GM12875 (cell line): ENCODE data around the gene SLAMF1.

Source experiments
- H3K4me3 ChIP-seq: one replicate; pipeline ENCODE4 v1.5.1; 2011; ENCODE audit warnings: low read depth, low read length, control low read depth
- TF ChIP-seq, protein P1 (sequence below): IDR thresholded peaks from 2 replicates; pipeline ENCODE4 v1.5.1; 2011; ENCODE audit warnings: low read depth, mild to moderate bottlenecking, control low read depth, inconsistent platforms, low read length, moderate library complexity, borderline replicate concordance; ENCODE audit not compliant: insufficient read depth

SLAMF1 gene

DNA sequence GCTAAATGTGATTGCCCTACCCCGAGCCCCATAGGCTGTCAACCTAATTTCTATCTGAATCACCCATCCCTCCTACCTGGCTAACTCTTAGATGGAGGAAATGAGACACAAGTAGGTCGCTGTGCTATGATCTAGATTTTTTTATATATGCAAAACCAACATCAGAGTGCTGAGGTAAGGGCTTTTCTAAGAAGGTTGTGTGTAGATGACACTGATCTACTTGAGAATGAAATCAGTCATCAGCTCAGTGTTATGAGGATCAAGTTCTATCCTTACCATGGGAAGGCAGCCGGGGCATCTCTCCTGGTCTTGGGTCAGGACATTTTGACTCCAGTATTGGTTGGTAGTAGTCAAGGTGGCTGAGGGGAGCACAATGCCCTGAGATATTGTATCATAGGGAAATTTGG lies 23.6 kb downstream of the SLAMF1 start:
- TF ChIP-seq, protein P1, sequence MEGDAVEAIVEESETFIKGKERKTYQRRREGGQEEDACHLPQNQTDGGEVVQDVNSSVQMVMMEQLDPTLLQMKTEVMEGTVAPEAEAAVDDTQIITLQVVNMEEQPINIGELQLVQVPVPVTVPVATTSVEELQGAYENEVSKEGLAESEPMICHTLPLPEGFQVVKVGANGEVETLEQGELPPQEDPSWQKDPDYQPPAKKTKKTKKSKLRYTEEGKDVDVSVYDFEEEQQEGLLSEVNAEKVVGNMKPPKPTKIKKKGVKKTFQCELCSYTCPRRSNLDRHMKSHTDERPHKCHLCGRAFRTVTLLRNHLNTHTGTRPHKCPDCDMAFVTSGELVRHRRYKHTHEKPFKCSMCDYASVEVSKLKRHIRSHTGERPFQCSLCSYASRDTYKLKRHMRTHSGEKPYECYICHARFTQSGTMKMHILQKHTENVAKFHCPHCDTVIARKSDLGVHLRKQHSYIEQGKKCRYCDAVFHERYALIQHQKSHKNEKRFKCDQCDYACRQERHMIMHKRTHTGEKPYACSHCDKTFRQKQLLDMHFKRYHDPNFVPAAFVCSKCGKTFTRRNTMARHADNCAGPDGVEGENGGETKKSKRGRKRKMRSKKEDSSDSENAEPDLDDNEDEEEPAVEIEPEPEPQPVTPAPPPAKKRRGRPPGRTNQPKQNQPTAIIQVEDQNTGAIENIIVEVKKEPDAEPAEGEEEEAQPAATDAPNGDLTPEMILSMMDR = no peak
- H3K4me3 ChIP-seq = no peak overlapping the region

GRCh38 chr1:160622501-160623226 lies 24.2 kb downstream of the SLAMF1 start:
- no peak overlapping the region for H3K4me3 ChIP-seq
- TF ChIP-seq, protein P1 = no peak

DNA sequence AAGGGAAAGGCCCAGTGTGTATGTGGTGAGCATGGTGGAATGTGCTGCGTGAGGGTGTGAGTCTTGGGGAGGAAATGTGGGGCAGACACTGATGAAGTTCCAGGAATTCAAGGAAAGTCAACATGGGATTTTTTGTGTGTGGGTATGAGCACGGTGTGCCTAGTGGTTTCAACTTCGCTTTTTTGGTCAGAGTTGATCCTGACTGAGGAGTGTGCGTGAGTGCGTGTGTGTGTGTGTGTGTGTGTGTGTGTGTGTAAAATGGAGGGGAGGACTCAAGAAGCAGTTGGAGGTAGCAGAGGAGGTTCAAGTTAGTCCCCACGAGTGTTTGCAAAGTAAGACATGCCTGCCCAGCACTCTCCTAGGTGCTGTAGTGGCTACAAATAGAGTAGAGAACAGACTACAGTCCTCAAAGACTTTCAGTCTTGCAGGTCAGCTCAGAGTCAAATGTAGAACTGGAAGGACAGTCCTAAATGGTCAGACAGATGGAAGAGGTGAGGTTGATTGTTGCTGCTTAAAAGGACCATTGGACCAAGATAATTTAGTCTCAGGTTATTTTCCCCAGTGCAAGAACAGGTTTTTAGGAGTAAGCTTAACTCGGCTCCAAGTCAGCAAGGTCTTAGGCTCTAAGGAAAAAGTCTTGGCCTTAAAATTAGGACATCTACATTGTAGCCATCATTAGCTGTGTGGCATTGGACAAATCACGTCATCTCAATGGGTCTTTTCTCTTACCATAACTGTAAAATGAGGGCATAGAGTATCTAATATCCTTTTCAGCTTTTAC lies 25.0 kb downstream of the SLAMF1 start:
- H3K4me3 ChIP-seq = no peak overlapping the region
- TF ChIP-seq, protein P1 = no peak

GRCh38 chr1:160620942-160621632 lies 25.8 kb downstream of the SLAMF1 start:
- TF ChIP-seq, protein P1 = no peak

GRCh38 chr1:160619742-160620277 lies 27.0 kb downstream of the SLAMF1 start:
- TF ChIP-seq, protein P1 = no peak
- no peak overlapping the region for H3K4me3 ChIP-seq

More at GRCh38 chr1:160620942-160621632, 25.8 kb downstream of the SLAMF1 start:
- H3K4me3 ChIP-seq = no peak overlapping the region

DNA sequence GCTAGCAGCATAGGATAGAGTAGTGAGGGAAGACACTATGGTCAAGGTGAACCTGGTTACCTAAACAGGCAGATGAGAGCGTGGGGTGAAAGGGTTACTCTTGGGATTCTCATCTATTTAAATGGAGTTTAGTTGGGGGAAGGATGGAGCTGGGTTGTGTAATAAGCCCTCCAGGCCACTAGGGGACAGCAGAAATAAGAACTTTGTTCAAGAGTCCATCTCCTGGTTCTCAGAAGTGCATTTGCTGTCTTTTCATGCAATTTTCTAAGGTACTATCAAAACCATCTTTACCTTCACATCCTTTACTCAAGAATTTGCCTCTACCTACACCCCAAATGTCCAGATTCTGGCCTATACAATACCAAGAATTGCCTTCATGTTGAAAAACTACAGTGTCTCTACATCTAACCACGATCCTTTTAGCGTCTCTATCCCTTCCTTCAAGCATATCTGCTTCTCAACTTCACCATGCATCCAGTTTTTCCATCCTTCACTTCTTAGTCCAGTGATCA lies 28.0 kb downstream of the SLAMF1 start:
- TF ChIP-seq, protein P1 = peak; percentile 78
- H3K4me3 ChIP-seq = no peak overlapping the region
